Neural progenitor cell (in vitro differentiated cells): ENCODE data around the gene GLIPR1.

Experiments
- CTCF ChIP-seq: fragments of 200-600 bp; sonication (generic); IDR thresholded peaks from 2 replicates; pipeline ENCODE4 v1.5.1; 2017; ENCODE audit warnings: antibody characterized with exemption, mild to moderate bottlenecking
- EZH2phosphoT487 ChIP-seq: fragments of 200-600 bp; sonication (generic); IDR thresholded peaks from 2 replicates; pipeline ENCODE4 v1.6.1; 2017; ENCODE audit warnings: antibody characterized with exemption

- TF ChIP-seq CTCF (no peak), EZH2phosphoT487 (no peak)
Measured at GRCh38 chr12:75529316-75529715, 48.8 kb downstream of the GLIPR1 start.
